Motor neuron (in vitro differentiated cells): ENCODE data around the gene ZPR1. TPM values are rescaled to one million over a fixed set of nuclear protein-coding genes. Genes with fewer than 3 reads are reported as not detected.
"Not testable (repeated sequence)": the region's sequence is repeated elsewhere in the genome, so short reads cannot be mapped to it uniquely, and the experiment has no call there.

Experiments
- ATAC-seq, 8 experiments: fragments of 200-7000 bp; cut with Tn5 transposase; replicated peaks in 6 of 8; 2 replicates each; pipeline ENCODE4 v1.8.0; 2021; ENCODE audit warnings: mild to moderate bottlenecking in 8 of 8, moderate library complexity in 8 of 8
- H3K27ac ChIP-seq, 2 donors: fragments of 250-450 bp; sonication (Bioruptor Pico); 2 replicates each; pipeline ENCODE4 v1.9.0; 2021; ENCODE audit warnings: antibody characterized with exemption in 2 of 2, mild to moderate bottlenecking in 2 of 2, moderate library complexity in 1 of 2
- H3K4me1 ChIP-seq, 2 donors: fragments of 250-450 bp; sonication (Bioruptor Pico); replicated peaks in 1 of 2; 2 replicates each; pipeline ENCODE4 v1.6.1; 2021; ENCODE audit warnings: antibody characterized with exemption in 2 of 2, mild to moderate bottlenecking in 2 of 2, moderate library complexity in 1 of 2
- H3K4me3 ChIP-seq, 5 donors: fragments of 250-450 bp; sonication (Bioruptor Pico); 2 replicates each; pipeline ENCODE4 v1.9.0; 2021; ENCODE audit warnings: antibody characterized with exemption in 5 of 5, mild to moderate bottlenecking in 5 of 5, moderate library complexity in 4 of 5
- WGBS, 10 experiments: fragments of 450-650 bp; shearing (Covaris generic); methylation state at CpG; one replicate each; pipeline ENCODE4 v1.0.0; 2022; 5-methylcytosine and 5-hydroxymethylcytosine counted together
- in situ Hi-C, 9 experiments: fragments of 400-800 bp; cut with MboI; loops; one replicate each; pipeline ENCODE4 v1.15.0; 2021; ENCODE audit warnings: low sequenced_read_pairs in 9 of 9, low pct_unique_long_range_greater_than_20kb in 2 of 9; ENCODE audit not compliant: unreplicated experiment in 9 of 9
- total RNA-seq, 8 experiments: library from RNA; unstranded; fragments of 300-600 nt; gene quantifications; 2 replicates each; pipeline versions ENCODE4 v1.2.3 to v1.2.4, GENCODE V29; 2022

Gene ZPR1
- total RNA-seq, 8 experiments from 2014 or later = 22.4 to 43.5 (median 33.0) TPM

- ATAC-seq = no peak
- in situ Hi-C loops = no loop called here
- H3K4me3 ChIP-seq = no peak overlapping the region
- H3K4me1 ChIP-seq = no peaks in the 10 kb centered on the region
- H3K27ac ChIP-seq = no peak overlapping the region
- 66 to 96% (median 88%) methylated on average over 1 to 6 of the region's 6 CpGs for WGBS, 10 experiments
These were observed 26.7 kb upstream of the ZPR1 start for GRCh38 chr11:116814502-116814901.

- no peaks in the 10 kb centered on the region for H3K4me1 ChIP-seq
- WGBS, 10 experiments = 50 to 100% (median 80%) methylated on average over 1 to 4 of the region's 5 CpGs; no CpG with 5 or more reads in 3 of the 10 experiments
- no peak overlapping the region for H3K4me3 ChIP-seq
- no peak for ATAC-seq
- H3K27ac ChIP-seq = no peak overlapping the region
- in situ Hi-C loops = no loop called here
These were observed 26.1 kb upstream of the ZPR1 start for GRCh38 chr11:116813781-116814471.

- in situ Hi-C loops = no loop called here
These were observed 25.3 kb upstream of the ZPR1 start for GRCh38 chr11:116813170-116813569.

DNA sequence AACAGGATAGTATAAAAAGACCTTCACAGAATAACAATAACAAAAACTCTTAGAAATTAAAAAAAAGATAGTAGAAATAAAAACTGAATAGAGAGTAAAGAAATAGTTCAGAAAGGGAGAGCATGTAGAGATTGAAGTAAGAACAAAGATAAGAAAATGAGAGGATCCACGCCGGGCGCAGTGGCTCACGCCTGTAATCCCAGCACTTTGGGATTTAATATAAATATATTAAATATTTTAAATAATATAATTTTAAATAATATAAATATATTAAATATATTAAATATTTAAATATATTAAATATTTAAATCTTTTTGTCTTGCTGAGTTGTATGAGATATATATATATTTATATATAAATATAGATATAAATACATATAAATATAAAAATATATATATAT, 24.3 kb upstream of the ZPR1 start:
- in situ Hi-C loops = no loop called here
- Histone ChIP-seq H3K4me3 (no peak overlapping the region), H3K27ac (no peak overlapping the region), H3K4me1 (no peaks in the 10 kb centered on the region)
- 78 to 98% (median 94%) methylated on average over 4 of the region's 4 CpGs; no CpG with 5 or more reads in 4 of the 10 experiments for WGBS, 10 experiments
- ATAC-seq = no peak

More at GRCh38 chr11:116813170-116813569, 25.3 kb upstream of the ZPR1 start:
- H3K27ac ChIP-seq = no peak overlapping the region
- no peak for ATAC-seq
- no peak overlapping the region for H3K4me3 ChIP-seq
- no peaks in the 10 kb centered on the region for H3K4me1 ChIP-seq
- 0 to 100% (median 100%) methylated on average over 1 of the region's 1 CpG; no CpG with 5 or more reads in 5 of the 10 experiments for WGBS, 10 experiments

DNA sequence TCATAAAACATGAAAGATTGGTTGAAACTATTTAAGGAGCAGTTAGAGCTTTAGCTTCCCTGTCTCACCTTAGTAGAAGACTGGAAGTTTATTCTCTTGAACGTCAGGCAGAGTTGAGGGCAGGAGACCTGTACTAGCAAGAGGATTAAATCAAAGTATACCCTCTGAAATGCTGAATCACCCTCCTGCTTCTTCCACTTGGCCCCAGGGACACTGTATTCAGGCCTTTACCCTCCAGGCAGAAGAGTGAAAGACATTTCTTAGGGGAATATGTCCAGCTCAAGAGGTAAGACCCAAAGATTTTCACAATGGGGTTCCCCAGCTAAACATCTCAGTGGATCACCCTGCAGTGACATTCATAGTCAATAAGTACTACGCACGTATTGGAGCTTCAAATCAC, 23.4 kb upstream of the ZPR1 start:
- in situ Hi-C loops = no loop called here
- WGBS, 10 experiments = 25 to 92% (median 80%) methylated on average over 1 to 3 of the region's 3 CpGs; no CpG with 5 or more reads in 5 of the 10 experiments
- Histone ChIP-seq H3K27ac (no peak overlapping the region), H3K4me1 (no peaks in the 10 kb centered on the region), H3K4me3 (no peak overlapping the region)
- no peak for ATAC-seq

GRCh38 chr11:116808262-116809175, 20.7 kb upstream of the ZPR1 start:
- 17 to 100% (median 78%) methylated on average over 1 to 9 of the region's 14 CpGs for WGBS, 10 experiments
- Histone ChIP-seq H3K27ac (no peak overlapping the region), H3K4me1 (no peaks in the 10 kb centered on the region), H3K4me3 (no peak overlapping the region)
- in situ Hi-C loops = loop anchor here in 1 of 9 experiments (10.0 kb wide), 1 partner anchor 296 kb away; no protein-coding TSS in a partner anchor
- ATAC-seq = no peak

DNA sequence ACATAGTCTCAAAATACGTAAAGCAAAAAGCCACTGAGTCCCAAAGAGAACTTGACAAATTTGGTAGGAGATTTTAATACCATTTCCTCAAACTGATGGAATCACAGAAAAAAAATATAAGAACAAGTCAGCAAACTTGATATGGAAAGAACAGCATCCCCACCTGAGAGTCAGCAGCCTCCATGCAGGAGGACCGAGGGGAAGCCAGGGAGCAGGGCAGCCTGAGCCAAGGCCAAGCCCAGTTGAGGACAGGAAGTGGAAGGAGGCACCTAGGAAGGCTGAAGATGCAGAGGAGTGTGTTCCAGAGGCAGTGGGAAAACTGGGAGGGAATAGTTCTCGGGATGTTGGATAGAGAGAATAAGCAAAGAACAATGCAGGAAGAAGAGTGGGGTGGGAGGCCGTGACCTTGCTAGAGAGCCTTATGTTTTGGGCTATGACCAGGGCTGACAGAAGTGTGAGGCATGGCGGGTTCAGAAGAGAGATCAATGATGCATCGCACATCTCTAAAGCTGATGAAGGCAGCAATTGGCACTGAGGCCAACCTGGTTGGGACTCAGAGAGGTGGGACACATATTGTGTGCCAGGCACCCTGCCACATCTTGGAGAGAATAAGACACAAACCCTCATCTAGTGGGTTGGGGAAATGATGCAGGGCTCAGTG, 19.9 kb upstream of the ZPR1 start:
- in situ Hi-C loops = loop anchor here in 1 of 9 experiments (10.0 kb wide), 1 partner anchor 297 kb away; no protein-coding TSS in a partner anchor
- ATAC-seq = no peak
- Histone ChIP-seq H3K4me1 (no peaks in the 10 kb centered on the region), H3K4me3 (no peak overlapping the region), H3K27ac (no peak overlapping the region)
- WGBS, 10 experiments = 69 to 92% (median 83%) methylated on average over 2 to 4 of the region's 6 CpGs; no CpG with 5 or more reads in 2 of the 10 experiments

DNA sequence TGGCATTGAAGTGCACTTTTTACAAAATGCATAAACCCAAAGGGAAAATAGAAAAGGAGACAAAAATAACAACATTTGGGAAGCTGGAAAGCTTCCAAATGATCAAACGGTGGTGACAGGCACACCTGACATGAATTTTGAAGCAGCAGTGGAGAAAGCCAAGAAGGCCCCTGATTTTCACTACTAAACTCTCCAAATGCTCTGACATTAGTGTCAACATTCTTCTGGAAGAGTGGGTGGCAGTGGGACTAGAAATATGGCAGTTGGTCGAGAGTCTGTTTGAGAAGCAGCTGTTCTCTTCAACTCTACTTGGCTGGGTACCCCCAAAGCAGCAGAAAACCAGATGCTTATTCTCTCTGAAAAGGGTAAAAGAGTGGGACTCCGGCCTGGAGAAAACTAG, 16.2 kb upstream of the ZPR1 start:
- H3K4me3 ChIP-seq = no peak overlapping the region
- no peak for ATAC-seq
- H3K4me1 ChIP-seq = no peaks in the 10 kb centered on the region
- WGBS, 10 experiments = 0 to 83% (median 63%) methylated on average over 1 to 3 of the region's 3 CpGs; no CpG with 5 or more reads in 1 of the 10 experiments
- in situ Hi-C loops = loop anchor here in 1 of 9 experiments (10.0 kb wide), 1 partner anchor 301 kb away; no protein-coding TSS in a partner anchor
- no peak overlapping the region for H3K27ac ChIP-seq

- in situ Hi-C loops = loop anchor here in 1 of 9 experiments (10.0 kb wide), 1 partner anchor 303 kb away; no protein-coding TSS in a partner anchor
- H3K4me3 ChIP-seq, H3K27ac ChIP-seq, ATAC-seq, H3K4me1 ChIP-seq: not testable (repeated sequence)
These were observed 13.8 kb upstream of the ZPR1 start for GRCh38 chr11:116801662-116802061.

DNA sequence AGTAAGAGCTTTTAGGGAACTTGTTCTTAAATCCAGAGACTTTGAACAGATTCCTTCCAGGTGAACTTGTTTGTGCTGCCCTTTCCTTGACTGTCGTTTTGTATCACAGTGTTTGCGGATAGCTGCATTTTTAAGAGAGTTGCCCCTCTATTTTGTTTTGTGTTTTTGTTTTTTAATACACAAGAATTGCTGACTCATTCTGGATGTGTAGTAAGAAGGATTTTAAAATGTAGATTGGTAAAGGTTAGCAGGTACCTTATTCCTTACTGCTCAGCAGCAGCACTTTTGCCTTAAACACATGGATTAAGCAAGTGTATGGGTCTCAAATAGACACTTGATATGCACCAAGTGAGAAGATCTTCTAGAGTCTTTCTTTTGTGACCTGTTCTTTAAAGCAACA, 12.8 kb upstream of the ZPR1 start:
- H3K27ac ChIP-seq = no peak overlapping the region
- in situ Hi-C loops = loop anchor here in 1 of 9 experiments (10.0 kb wide), 1 partner anchor 304 kb away; no protein-coding TSS in a partner anchor
- no peak overlapping the region for H3K4me3 ChIP-seq
- ATAC-seq = no peak
- 60 to 100% (median 100%) methylated on average over 1 to 2 of the region's 2 CpGs; no CpG with 5 or more reads in 4 of the 10 experiments for WGBS, 10 experiments
- no peaks in the 10 kb centered on the region for H3K4me1 ChIP-seq

DNA sequence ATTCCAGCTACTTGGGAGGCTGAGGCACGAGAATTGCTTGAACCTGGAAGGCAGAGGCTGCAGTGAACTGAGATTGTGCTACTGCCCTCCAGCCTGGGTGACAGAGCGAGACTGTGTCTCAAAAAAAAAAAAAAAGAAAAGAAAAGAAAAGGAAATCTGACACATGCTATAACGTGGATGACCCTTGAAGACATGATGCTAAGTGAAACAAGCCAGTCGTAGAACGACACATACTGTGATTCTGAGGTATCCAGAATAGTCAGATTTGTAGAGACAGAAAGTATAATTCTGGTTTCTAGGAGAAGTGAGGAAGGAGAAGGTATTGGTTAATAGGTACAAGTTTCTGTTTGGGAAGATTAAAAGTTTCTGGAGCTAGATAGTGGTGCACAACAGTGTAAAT, 10.5 kb upstream of the ZPR1 start:
- in situ Hi-C loops = loop anchor here in 1 of 9 experiments (25.0 kb wide), 1 partner anchor 314 kb away; no protein-coding TSS in a partner anchor
- H3K4me3 ChIP-seq = no peak overlapping the region
- H3K4me1 ChIP-seq = no peaks in the 10 kb centered on the region
- WGBS, 10 experiments = 39 to 100% (median 85%) methylated on average over 2 to 5 of the region's 5 CpGs
- H3K27ac ChIP-seq = no peak overlapping the region
- ATAC-seq = no peak

DNA sequence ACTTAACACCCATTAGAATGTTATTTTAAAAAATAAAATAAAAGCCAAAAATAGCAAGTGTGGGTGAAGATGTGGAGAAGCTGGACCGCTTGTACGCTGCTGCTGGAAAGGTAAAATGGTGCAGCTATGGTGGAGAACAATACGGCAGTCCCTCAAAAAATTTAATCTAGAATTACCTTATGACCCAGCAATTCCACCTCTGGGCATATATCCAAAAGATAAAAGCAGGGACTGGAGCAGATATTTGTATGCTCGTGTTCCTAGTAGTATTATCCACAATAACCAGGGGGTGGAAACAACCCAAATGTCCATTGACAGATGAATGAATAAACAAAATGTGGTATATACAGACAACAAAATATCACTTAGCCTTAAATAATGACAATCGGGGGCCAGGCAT, 10.0 kb upstream of the ZPR1 start:
- in situ Hi-C loops = loop anchor here in 1 of 9 experiments (25.0 kb wide), 1 partner anchor 314 kb away; no protein-coding TSS in a partner anchor
- ATAC-seq = no peak

More for the DNA sequence above, 10.0 kb upstream of the ZPR1 start:
- Histone ChIP-seq H3K27ac (no peak overlapping the region), H3K4me1 (no peaks in the 10 kb centered on the region), H3K4me3 (no peak overlapping the region)
- WGBS, 10 experiments = 78 to 100% (median 92%) methylated on average over 1 to 5 of the region's 5 CpGs; no CpG with 5 or more reads in 2 of the 10 experiments
